IgD-negative memory B cell (primary cell): ENCODE measurements around the gene MPPED1. TPM values are rescaled to one million over a fixed set of nuclear protein-coding genes. Genes with fewer than 3 reads are reported as not detected.

Source experiments
- H3K27ac Mint-ChIP-seq, 3 donors: one replicate each; pipeline ENCODE4 v1.8.0; 2020 to 2022; ENCODE audit warnings: mild to moderate bottlenecking in 3 of 3, mixed read lengths in 3 of 3, moderate library complexity in 1 of 3
- H3K27me3 Mint-ChIP-seq: one replicate; pipeline ENCODE4 v1.8.0; 2021; ENCODE audit warnings: mixed read lengths
- H3K36me3 Mint-ChIP-seq: one replicate; pipeline ENCODE4 v1.8.0; 2020; ENCODE audit warnings: mild to moderate bottlenecking, mixed read lengths
- H3K4me1 Mint-ChIP-seq, 3 donors: one replicate each; pipeline ENCODE4 v1.8.0; 2020 to 2022; ENCODE audit warnings: mixed read lengths in 3 of 3, mild to moderate bottlenecking in 1 of 3
- H3K4me3 Mint-ChIP-seq, 4 donors: one replicate each; pipeline ENCODE4 v1.8.0; 2020 to 2022; ENCODE audit warnings: mild to moderate bottlenecking in 4 of 4, mixed read lengths in 4 of 4, moderate library complexity in 3 of 4
- H3K9me3 Mint-ChIP-seq, 3 donors: one replicate each; pipeline ENCODE4 v1.8.0; 2020 to 2021; ENCODE audit warnings: mixed read lengths in 3 of 3, mild to moderate bottlenecking in 1 of 3
- polyA plus RNA-seq: library from polyadenylated mRNA; unstranded; fragments of 300-500 nt; fragmentation: Illumina TruSeq; gene quantifications from one replicate; pipeline ENCODE4 v1.2.3, GENCODE V29; 2021

Gene MPPED1
- polyA plus RNA-seq, 1 donor from 2014 or later = not detected

DNA sequence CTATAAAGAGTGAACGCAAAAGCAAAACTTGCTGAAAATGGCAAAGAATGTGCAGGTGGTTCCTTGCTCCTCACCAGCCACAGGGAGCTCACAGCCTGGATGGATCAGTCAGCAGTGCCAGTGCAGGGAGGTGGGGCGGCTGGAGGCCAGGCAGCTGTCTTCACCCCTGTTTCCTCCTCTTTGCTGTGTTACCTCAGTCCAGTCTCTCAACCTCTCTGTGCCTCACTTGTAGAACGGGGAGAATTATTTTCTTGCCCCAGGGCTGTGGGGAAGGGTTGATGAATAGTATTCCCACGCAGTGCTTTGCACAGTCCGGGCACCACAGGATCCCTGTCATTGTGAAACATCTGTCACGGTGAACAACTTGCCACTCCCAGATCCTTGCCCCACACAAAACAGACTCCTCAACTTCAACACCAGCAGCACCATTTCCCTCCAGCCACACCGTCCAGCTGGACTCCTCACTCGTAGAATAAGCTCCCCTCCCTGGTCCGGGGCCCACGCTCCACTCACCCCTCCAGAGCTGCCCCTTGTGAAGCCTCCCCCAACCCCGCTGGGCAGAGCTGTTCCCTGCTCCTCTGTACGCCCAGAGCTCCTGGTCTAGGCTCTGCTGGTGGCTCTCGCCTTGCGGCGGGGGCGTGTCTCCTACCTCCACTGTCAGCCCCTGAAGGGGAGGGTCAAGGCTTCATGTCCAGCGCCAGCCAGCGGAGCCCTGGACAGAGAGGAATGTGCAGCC, 27.7 kb downstream of the MPPED1 start:
- Mint-ChIP-seq H3K36me3 (no peaks in the 10 kb centered on the region), H3K9me3 (no peaks in the 10 kb centered on the region), H3K4me3 (no peak overlapping the region), H3K27me3 (peaks cover 10% of the 10 kb centered on the region), H3K27ac (no peak overlapping the region), H3K4me1 (peaks cover 0 to 2% (median 0%) of the 10 kb centered on the region in 3 donors)

DNA sequence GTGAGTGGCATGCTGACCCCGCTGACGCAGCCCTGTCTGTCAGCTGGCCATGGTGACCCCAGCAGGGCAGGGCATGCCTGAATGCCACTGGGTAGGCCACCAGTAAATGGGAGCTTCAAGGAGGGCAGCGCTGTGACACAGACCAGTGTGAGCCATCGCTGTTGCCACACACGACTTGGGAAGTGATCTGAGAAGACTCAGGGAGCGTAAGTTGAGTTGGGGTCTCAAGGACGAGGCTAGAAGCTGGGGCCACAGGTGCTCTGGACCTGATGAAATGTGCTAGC, 28.2 kb downstream of the MPPED1 start:
- Mint-ChIP-seq H3K4me1 (peaks cover 0 to 2% (median 0%) of the 10 kb centered on the region in 3 donors), H3K27me3 (peaks cover 10% of the 10 kb centered on the region), H3K27ac (no peak overlapping the region), H3K4me3 (no peak overlapping the region), H3K9me3 (no peaks in the 10 kb centered on the region), H3K36me3 (no peaks in the 10 kb centered on the region)

DNA sequence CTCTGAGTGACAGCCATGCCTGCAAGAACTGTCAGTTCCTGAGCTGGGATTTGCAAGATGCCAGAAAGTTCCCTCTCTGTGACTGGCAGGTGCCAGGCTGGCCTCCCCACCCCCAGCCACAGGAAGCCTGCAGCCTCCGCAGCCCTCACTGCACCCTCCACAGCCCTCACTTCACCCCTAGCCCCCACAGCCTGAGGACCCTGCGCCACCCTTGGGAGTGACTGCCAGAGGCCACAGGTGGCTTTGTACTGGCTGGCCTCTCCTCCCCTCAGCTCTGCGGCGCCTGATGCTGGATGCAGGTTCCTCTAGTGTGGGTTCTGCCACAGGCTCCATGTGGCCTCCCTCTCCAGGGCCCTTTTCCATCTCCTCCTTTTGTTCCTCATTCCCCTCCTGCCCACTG, 28.7 kb downstream of the MPPED1 start:
- Mint-ChIP-seq H3K36me3 (no peaks in the 10 kb centered on the region), H3K9me3 (no peaks in the 10 kb centered on the region), H3K27me3 (peaks cover 10% of the 10 kb centered on the region), H3K27ac (no peak overlapping the region), H3K4me3 (no peak overlapping the region), H3K4me1 (peaks cover 0 to 2% (median 0%) of the 10 kb centered on the region in 3 donors)

DNA sequence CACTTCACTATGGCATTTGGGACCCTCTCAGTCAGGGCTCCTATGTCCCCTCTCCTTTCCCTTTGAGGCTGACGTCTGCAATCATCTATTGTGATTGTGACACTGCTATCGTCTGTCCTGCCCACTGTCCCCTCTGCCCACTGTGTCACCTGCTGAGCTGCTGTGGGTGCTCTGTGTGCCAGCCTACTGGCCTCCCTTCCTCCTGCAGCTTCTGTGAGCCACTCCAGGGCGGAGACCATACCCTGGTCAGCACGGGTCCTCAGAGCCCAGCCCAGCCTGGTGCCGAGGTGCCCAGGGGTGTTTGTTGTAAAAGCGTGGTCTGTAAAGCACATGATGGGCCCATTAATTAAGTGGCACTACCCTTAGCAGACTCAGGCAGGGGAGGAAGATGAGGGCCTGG, 29.4 kb downstream of the MPPED1 start:
- no peaks in the 10 kb centered on the region for H3K36me3 Mint-ChIP-seq
- H3K4me1 Mint-ChIP-seq = peaks cover 0 to 4% (median 0%) of the 10 kb centered on the region in 3 donors
- no peak overlapping the region for H3K27ac Mint-ChIP-seq
- peaks cover 13% of the 10 kb centered on the region for H3K27me3 Mint-ChIP-seq
- H3K4me3 Mint-ChIP-seq = no peak overlapping the region
- no peaks in the 10 kb centered on the region for H3K9me3 Mint-ChIP-seq

DNA sequence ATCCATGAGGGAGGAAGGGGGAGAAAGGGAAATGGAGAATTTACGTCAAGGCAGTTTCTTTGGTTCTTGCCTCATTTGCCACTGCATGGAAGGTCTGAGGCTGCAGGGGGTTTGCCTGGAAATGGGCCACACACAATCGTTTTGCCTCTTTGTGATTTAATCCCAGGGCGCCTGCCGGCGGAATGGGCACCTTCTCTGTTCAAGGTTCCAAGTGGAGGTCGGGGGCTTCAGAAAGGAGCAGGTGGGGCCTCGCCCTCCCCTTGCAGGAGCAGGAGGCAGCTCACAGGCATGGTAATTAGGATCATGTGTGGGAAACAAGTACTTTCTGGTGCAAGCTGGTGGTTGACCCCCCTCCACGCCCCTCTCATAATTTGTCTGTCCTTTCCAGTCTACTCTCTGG, 29.9 kb downstream of the MPPED1 start:
- peaks cover 15% of the 10 kb centered on the region for H3K27me3 Mint-ChIP-seq
- no peaks in the 10 kb centered on the region for H3K36me3 Mint-ChIP-seq
- H3K27ac Mint-ChIP-seq = no peak overlapping the region

DNA sequence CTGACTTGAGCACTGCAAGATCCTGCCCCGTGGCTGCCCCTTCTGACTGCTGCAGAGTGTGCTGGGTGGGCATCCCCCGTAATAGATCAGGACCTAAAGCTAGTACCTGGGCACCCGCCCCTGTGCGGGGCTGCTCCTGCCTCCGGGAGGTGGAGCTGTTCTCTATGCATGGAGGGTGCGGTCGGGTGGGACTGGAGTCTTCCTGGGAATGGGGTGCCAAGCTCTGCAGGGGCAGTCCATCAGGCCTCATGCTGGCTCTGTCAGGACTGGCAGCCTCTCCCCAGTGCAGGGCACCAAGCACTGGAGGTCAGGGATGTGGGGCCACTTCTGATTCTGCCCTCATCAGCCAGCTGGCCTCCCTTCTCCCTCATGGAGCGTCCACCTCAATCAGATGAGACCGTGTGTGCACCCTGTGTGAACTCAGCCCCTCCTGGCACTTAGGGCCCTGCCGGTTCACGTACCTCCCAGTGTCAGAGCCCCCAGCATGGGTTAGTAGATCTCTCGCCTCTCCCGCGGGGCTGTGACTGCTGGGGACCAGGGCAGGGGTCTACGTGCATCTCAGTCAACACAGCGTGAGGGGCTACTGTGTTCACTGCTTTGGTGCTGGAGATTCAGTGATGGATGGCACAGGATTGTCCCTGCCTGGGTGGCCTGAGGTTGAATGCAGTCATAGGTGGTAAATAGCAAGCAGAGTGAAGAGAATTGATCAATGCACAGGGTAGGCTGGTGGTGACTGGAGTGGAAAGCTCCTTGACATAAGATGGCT, 30.8 kb downstream of the MPPED1 start:
- no peaks in the 10 kb centered on the region for H3K9me3 Mint-ChIP-seq
- H3K4me1 Mint-ChIP-seq = peaks cover 0 to 5% (median 3%) of the 10 kb centered on the region in 3 donors
- H3K36me3 Mint-ChIP-seq = no peaks in the 10 kb centered on the region
- H3K27ac Mint-ChIP-seq = no peak overlapping the region
- peaks cover 13% of the 10 kb centered on the region for H3K27me3 Mint-ChIP-seq
- no peak overlapping the region for H3K4me3 Mint-ChIP-seq

More for the DNA sequence above, 29.9 kb downstream of the MPPED1 start:
- Mint-ChIP-seq H3K9me3 (no peaks in the 10 kb centered on the region), H3K4me1 (peaks cover 0 to 5% (median 0%) of the 10 kb centered on the region in 3 donors), H3K4me3 (no peak overlapping the region)

DNA sequence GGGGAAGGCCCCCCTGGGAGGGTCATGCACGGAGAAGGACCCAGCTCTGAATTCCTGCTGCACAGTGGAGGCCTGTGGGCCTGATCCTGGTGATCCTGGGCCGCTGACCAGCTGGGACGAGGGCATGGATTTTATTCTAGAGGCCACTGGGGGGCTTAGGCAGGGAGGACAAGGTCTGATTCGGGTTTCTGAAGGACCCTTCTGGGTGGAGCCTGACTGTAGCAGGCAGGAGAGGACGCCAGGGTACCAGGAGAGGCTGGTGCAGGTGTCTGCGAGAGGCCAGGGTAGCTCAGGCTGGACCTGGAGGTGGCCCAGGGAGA, 31.3 kb downstream of the MPPED1 start:
- no peak overlapping the region for H3K27ac Mint-ChIP-seq
- no peaks in the 10 kb centered on the region for H3K36me3 Mint-ChIP-seq
- H3K4me3 Mint-ChIP-seq = no peak overlapping the region
- peaks cover 11% of the 10 kb centered on the region for H3K27me3 Mint-ChIP-seq
- no peaks in the 10 kb centered on the region for H3K9me3 Mint-ChIP-seq
- peaks cover 0 to 5% (median 3%) of the 10 kb centered on the region in 3 donors for H3K4me1 Mint-ChIP-seq

DNA sequence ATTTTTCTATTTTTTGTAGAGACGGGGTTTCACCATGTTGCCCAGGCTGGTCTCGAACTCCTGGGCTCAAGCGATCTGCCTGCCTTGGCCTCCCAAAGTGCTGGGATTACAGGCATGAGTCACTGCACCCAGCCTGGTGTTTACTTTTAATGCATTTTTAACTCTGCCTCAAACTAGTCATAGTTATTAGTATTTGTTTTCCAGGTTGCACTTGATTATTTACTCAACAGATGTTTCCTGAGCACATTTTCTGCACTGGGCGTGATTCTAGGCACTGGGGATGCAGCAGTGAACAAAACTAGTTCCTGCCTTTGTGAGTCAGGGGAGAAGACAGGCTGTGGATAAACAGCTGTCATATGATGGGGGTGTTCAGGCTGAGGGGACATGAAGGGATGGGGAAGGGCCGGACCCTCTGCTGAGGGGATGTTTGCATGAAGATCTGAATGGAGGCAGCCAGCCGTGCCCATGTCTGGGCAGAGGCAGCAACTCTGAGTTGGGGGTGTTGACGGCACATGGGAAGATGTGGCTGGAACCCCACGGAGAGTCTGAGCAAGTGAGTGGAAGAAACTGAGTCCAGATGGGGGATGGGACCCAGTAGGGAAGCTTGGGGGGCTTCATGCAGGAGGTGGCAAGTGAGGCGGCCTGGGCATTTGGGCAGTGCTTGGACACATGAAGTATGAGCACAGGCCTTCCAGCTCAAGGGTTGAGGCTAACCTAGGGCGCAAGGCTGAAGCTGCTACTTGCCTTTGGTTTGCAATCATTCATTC, 34.4 kb downstream of the MPPED1 start:
- peaks cover 0 to 3% (median 3%) of the 10 kb centered on the region in 3 donors for H3K4me1 Mint-ChIP-seq

DNA sequence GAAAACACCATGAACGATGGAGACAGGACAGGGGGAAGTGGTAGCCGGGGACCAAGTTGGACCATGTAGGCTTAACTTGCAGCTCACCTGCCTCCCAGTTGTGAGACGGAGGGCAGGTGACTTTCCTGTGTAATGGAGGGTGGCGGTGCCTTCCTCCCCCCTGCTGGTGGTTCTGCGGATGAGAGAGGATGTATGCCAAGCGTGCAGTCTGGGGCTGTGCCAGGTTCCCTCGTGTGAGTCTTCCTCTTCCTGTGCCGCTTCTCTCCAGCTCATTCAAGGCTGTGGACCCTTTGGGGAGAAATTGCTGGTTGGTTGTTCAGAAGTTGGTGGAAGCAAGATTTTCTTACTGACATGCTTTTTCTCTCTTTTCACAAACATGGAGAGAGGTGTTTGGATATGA, 35.1 kb downstream of the MPPED1 start:
- H3K4me3 Mint-ChIP-seq = no peak overlapping the region
- no peak overlapping the region for H3K27ac Mint-ChIP-seq
- H3K9me3 Mint-ChIP-seq = no peaks in the 10 kb centered on the region
- peaks cover 15% of the 10 kb centered on the region for H3K27me3 Mint-ChIP-seq
- peaks cover 0 to 3% (median 3%) of the 10 kb centered on the region in 3 donors for H3K4me1 Mint-ChIP-seq
- H3K36me3 Mint-ChIP-seq = no peaks in the 10 kb centered on the region

More for the DNA sequence above, 34.4 kb downstream of the MPPED1 start:
- peaks cover 15% of the 10 kb centered on the region for H3K27me3 Mint-ChIP-seq
- no peaks in the 10 kb centered on the region for H3K36me3 Mint-ChIP-seq
- no peaks in the 10 kb centered on the region for H3K9me3 Mint-ChIP-seq
- no peak overlapping the region for H3K4me3 Mint-ChIP-seq
- H3K27ac Mint-ChIP-seq = no peak overlapping the region

DNA sequence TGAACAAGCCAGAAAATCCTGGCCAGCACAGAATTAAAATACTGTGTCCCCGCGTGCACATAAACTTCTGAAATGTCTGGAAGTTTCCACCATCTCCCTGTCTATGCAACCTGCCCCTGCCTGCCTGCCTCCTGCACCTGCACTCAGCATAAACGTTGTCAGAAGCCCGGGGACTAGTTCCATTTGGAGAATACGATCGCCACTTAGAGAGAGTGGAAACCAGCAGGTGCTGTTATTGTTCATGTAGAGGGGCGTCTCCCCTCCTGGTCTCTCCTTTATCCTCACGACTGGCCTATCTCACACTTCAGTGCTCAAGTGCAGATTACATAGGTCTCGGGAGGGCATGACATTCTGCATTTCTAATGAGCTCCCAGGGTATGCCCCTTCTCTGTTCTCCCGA, 35.6 kb downstream of the MPPED1 start:
- Mint-ChIP-seq H3K4me3 (no peak overlapping the region), H3K36me3 (no peaks in the 10 kb centered on the region)

DNA sequence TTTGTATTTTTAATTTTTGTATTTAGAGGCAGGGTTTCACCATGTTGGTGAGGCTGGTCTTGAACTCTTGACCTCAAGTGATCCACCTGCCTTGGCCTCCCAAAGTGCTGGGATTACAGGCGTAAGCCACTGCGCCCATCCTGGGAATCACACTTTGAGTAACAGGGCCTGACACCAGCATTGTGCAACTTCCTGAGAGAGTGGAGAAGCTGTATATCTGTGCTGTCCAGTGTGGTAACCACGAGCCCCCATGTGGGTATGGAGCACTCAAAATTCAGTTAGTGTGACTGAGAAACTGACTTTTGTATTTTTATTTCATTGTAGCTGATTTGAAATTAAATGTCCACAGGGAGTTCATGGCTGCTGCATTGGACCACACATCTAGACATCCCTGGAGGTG, 36.2 kb downstream of the MPPED1 start:
- Mint-ChIP-seq H3K9me3 (no peaks in the 10 kb centered on the region), H3K36me3 (no peaks in the 10 kb centered on the region), H3K27ac (no peak overlapping the region), H3K4me3 (no peak overlapping the region), H3K27me3 (peaks cover 14% of the 10 kb centered on the region), H3K4me1 (peaks cover 0 to 3% (median 3%) of the 10 kb centered on the region in 3 donors)

More for the DNA sequence above, 35.6 kb downstream of the MPPED1 start:
- Mint-ChIP-seq H3K27ac (no peak overlapping the region), H3K4me1 (peaks cover 0 to 3% (median 3%) of the 10 kb centered on the region in 3 donors), H3K27me3 (peaks cover 17% of the 10 kb centered on the region), H3K9me3 (no peaks in the 10 kb centered on the region)

DNA sequence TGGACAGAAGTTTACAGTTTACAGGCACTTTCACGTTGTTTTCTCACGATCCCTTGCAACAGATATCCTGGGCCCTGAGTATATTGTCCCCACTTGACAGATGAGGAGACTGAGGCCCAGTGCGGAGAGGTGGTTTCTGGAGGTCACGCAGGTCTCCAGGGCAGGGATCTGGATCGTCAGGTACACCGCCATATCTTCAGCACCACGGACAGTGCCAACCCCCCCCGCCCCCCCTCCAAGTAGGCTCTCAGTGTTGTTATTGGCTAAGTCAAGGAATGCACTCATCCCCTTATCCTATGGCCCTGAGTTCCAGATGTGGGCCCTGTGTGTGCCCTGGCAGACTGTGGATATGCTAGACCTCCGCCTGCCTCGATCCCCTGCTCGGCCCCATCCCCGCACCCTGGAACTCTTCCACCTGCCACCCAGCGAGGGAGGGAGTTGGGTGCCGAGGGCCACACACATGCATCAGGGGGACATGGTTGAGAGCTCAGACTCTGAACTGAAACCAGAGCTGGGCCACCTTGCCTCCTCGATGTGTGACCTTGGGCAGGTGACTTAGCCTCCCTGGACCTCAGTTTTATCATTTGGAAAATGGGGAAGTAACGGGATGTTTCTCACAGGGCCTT, 37.5 kb downstream of the MPPED1 start:
- Mint-ChIP-seq H3K27me3 (peaks cover 13% of the 10 kb centered on the region), H3K36me3 (no peaks in the 10 kb centered on the region), H3K4me3 (no peak overlapping the region), H3K9me3 (no peaks in the 10 kb centered on the region), H3K4me1 (peaks cover 0 to 3% (median 3%) of the 10 kb centered on the region in 3 donors), H3K27ac (no peak overlapping the region)

DNA sequence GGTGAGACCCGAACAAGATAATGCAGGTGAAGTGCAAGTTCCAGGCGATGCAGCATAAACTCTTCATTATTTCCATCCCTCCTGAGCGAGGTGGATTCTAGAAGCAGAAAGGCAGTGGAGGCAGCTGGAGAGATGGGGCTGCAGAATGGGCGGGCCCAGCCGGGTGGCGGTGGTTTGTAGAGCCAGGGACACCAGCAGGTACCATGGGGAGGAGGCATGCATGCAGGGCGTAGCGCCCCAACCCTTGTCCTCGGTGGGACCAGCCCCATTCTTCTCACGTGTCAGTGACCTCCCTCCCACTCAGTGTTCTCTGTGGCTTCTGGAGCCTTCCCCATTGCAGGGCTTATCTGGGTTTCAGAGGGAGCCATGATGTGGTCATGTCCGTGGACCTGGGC, 38.0 kb downstream of the MPPED1 start:
- no peaks in the 10 kb centered on the region for H3K9me3 Mint-ChIP-seq
- no peaks in the 10 kb centered on the region for H3K36me3 Mint-ChIP-seq
- no peak overlapping the region for H3K4me3 Mint-ChIP-seq
- H3K27ac Mint-ChIP-seq = no peak overlapping the region
- H3K4me1 Mint-ChIP-seq = peaks cover 0 to 3% (median 3%) of the 10 kb centered on the region in 3 donors
- peaks cover 13% of the 10 kb centered on the region for H3K27me3 Mint-ChIP-seq

DNA sequence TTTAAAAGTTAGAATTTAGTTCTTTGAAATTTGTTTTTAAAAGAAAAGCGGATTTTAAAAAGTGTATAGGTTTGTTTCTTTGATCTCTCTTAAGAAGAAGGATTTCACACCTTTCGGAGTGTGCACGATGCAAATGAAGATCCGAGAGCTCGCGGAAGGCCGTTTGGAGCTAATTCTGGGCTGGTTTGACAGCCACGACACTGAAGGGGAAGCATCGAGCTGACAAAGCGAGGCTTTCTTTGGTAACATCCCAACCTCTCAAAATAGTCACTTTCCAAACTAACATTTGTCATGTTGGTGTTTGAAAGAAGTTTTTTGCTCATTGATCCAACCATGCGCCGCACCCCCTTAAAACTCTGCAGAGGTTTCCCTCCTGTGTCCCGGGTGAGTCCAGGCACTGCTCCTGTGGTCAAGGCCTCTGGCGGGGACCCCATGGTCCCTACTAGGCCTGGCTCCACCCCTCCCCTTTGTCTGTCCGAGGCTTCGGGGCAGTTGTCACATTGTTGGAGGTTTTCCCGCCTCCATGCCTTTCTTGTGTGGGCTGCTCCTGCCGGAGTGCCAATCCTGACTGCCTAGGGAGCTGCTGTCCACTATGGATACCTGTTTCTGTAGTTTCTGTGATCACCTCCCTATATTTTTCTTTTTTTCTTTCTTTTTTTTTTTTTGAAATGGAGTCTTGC, 39.7 kb downstream of the MPPED1 start:
- no peak overlapping the region for H3K4me3 Mint-ChIP-seq
- peaks cover 7% of the 10 kb centered on the region for H3K27me3 Mint-ChIP-seq
- peaks cover 0 to 3% (median 0%) of the 10 kb centered on the region in 3 donors for H3K4me1 Mint-ChIP-seq
- H3K36me3 Mint-ChIP-seq = no peaks in the 10 kb centered on the region
- H3K27ac Mint-ChIP-seq = no peak overlapping the region
- no peaks in the 10 kb centered on the region for H3K9me3 Mint-ChIP-seq
